GM12878 (cell line): ENCODE measurements around the gene LINC00237. TPM values are rescaled to one million over a fixed set of nuclear protein-coding genes. Genes with fewer than 3 reads are reported as not detected.

ENCODE experiments used
- ATAC-seq: fragments of 200-7000 bp; cut with Tn5 transposase; 3 replicates; pipeline ENCODE4 v1.9.1; 2020; ENCODE audit warnings: mild to moderate bottlenecking, moderate library complexity
- BruUV-seq: library from RNA; stranded (reverse); fragments of 400-500 nt; replicated peaks from 2 replicates; lab custom pipeline; 2021; lab: Mats Ljungman, UMichigan
- CTCF ChIA-PET: fragments of 300-600 bp; sonication (Branson Sonifier 250); formaldehyde crosslinking; extraction: SDS; loops from one replicate; lab custom pipeline; 2021; ENCODE audit warnings: inconsistent platforms; lab: Yijun Ruan, JAX
- POLR2A ChIA-PET: fragments of 350-600 bp; formaldehyde crosslinking; extraction: SDS; loops from one replicate; lab custom pipeline; 2021; ENCODE audit warnings: inconsistent platforms; lab: Charles Lee
- RAD21 ChIA-PET: fragments of 300-600 bp; sonication (Branson Sonifier 250); formaldehyde crosslinking; loops from one replicate; lab custom pipeline; 2023; ENCODE audit warnings: antibody characterized with exemption; ENCODE audit not compliant: unreplicated experiment; lab: Charles Lee
- SMC1A ChIA-PET: fragments of 300-600 bp; sonication (Branson Sonifier 250); formaldehyde crosslinking; loops from one replicate; lab custom pipeline; 2023; ENCODE audit not compliant: unreplicated experiment, uncharacterized antibody; lab: Charles Lee
- DNase-seq: peaks from one replicate; pipeline ENCODE4 v3.0.0-alpha.2; 2011; ENCODE audit warnings: low read depth, low spot score
- FAIRE-seq: peaks from 3 replicates; lab custom pipeline; 2011; peaks lifted over from hg19 to GRCh38; lab: Jason Lieb, UNC
- H2AFZ ChIP-seq: 2 replicates; pipeline ENCODE4 v1.6.0; 2011; ENCODE audit warnings: low read depth, low read length, control low read depth; ENCODE audit not compliant: control insufficient read depth
- H3K27ac ChIP-seq: 2 replicates; pipeline ENCODE4 v1.5.1; 2011; ENCODE audit warnings: control low read depth; ENCODE audit not compliant: control insufficient read depth, insufficient read depth
- H3K27me3 ChIP-seq, 2 experiments: replicated peaks in 1 of 2; 2 replicates each; pipeline versions ENCODE4 v1.6.0 to v1.6.1; 2011; ENCODE audit warnings: low read length in 1 of 2; ENCODE audit not compliant: control insufficient read depth in 2 of 2, insufficient read depth in 2 of 2
- H3K36me3 ChIP-seq, 2 experiments: 2 replicates each; pipeline ENCODE4 v1.5.1; 2011; ENCODE audit warnings: low read length in 1 of 2; ENCODE audit not compliant: control insufficient read depth in 2 of 2, insufficient read depth in 2 of 2
- H3K4me1 ChIP-seq: 2 replicates; pipeline ENCODE4 v1.6.1; 2011; ENCODE audit warnings: mild to moderate bottlenecking, low read length, moderate library complexity, mixed read lengths; ENCODE audit not compliant: control insufficient read depth, insufficient read depth
- H3K4me2 ChIP-seq: 2 replicates; pipeline ENCODE4 v1.6.0; 2011; ENCODE audit warnings: control low read depth; ENCODE audit not compliant: control insufficient read depth, insufficient read depth
- H3K4me3 ChIP-seq: fragments of 200-600 bp; sonication (generic); 2 replicates; pipeline ENCODE4 v1.5.1; 2016
- H3K79me2 ChIP-seq: 2 replicates; pipeline ENCODE4 v1.6.0; 2011; ENCODE audit warnings: low read length; ENCODE audit not compliant: control insufficient read depth, insufficient read depth
- H3K9ac ChIP-seq: 2 replicates; pipeline ENCODE4 v1.8.0; 2011; ENCODE audit warnings: low read length, control low read depth, mixed read lengths; ENCODE audit not compliant: control insufficient read depth, insufficient read depth
- H3K9me3 ChIP-seq: replicated peaks from 3 replicates; pipeline ENCODE4 v1.5.1; 2011; ENCODE audit warnings: mild to moderate bottlenecking, low read length; ENCODE audit not compliant: control insufficient read depth, insufficient read depth
- H4K20me1 ChIP-seq: 2 replicates; pipeline ENCODE4 v1.6.0; 2011; ENCODE audit not compliant: control insufficient read depth, insufficient read depth
- CREB1 ChIP-seq: IDR thresholded peaks from 2 replicates; pipeline ENCODE4 v1.6.1; 2012; ENCODE audit warnings: low read depth, mild to moderate bottlenecking, inconsistent platforms
- CREM ChIP-seq: IDR thresholded peaks from 2 replicates; pipeline ENCODE4 v1.6.1; 2014; ENCODE audit warnings: antibody characterized with exemption, low read depth
- HCFC1 ChIP-seq: fragments of 150-350 bp; IDR thresholded peaks from 2 replicates; pipeline ENCODE4 v1.6.1; 2014; ENCODE audit warnings: low read length
- NFYB ChIP-seq: IDR thresholded peaks from 2 replicates; pipeline ENCODE4 v1.6.1; 2011; ENCODE audit warnings: low read depth, mild to moderate bottlenecking, low read length, improper control_type of control experiment, moderate library complexity; ENCODE audit not compliant: insufficient read depth
- PAX8 ChIP-seq: fragments of 450-650 bp; IDR thresholded peaks from 2 replicates; pipeline ENCODE4 v1.6.1; 2017; ENCODE audit warnings: mild to moderate bottlenecking, moderate library complexity
- RAD51 ChIP-seq: fragments of 450-650 bp; IDR thresholded peaks from 2 replicates; pipeline ENCODE4 v1.6.1; 2016; ENCODE audit warnings: moderate library complexity, mild to moderate bottlenecking, inconsistent platforms
- SIX5 ChIP-seq: IDR thresholded peaks from 2 replicates; pipeline ENCODE4 v1.6.1; 2011; ENCODE audit warnings: mild to moderate bottlenecking, low read depth, low read length, moderate library complexity; ENCODE audit not compliant: severe bottlenecking
- SUPT20H ChIP-seq: IDR thresholded peaks from 2 replicates; pipeline ENCODE4 v1.6.1; 2011; ENCODE audit warnings: low read depth, mild to moderate bottlenecking, low read length, moderate library complexity, borderline replicate concordance; ENCODE audit not compliant: control insufficient read depth
- TCF3 ChIP-seq: IDR thresholded peaks from 2 replicates; pipeline ENCODE4 v1.6.1; 2012; ENCODE audit warnings: low read depth, mild to moderate bottlenecking, low read length, borderline replicate concordance; ENCODE audit not compliant: insufficient read depth
- YY1 ChIP-seq: IDR thresholded peaks from 2 replicates; pipeline ENCODE4 v1.6.1; 2011; ENCODE audit warnings: low read depth, mild to moderate bottlenecking, low read length
- ZBED1 ChIP-seq: IDR thresholded peaks from 2 replicates; pipeline ENCODE4 v1.6.1; 2016; ENCODE audit warnings: borderline replicate concordance
- WGBS: methylation state at CpG from one replicate; pipeline ENCODE4 v1.1.6; 2016; ENCODE audit warnings: low lambda C conversion rate; ENCODE audit not compliant: insufficient replicate concordance, insufficient coverage; ENCODE audit errors: missing lambda C conversion rate; 5-methylcytosine and 5-hydroxymethylcytosine counted together
- in situ Hi-C: fragments of 300-500 bp; cut with MboI; formaldehyde crosslinking; loops from 9 replicates; pipeline ENCODE4 v1.14.3; 2018; ENCODE audit warnings: mixed read lengths
- intact Hi-C: fragments of 100-400 bp; cut with micrococcal nuclease; formaldehyde crosslinking; loops from one replicate; pipeline ENCODE4 v1.14.2; 2022; ENCODE audit not compliant: unreplicated experiment
- polyA plus RNA-seq, 11 experiments: library from polyadenylated mRNA; depleted of rRNA in 4 of 11; unstranded in 6 of 11; stranded (reverse) in 5 of 11; fragments of >200 nt; fragmentation: Nextera tagmentation in 4 of 11; fragmentation: Illumina TruSeq in 1 of 11; extraction: Ambion mirVana in 4 of 11; extraction: Trizol in 1 of 11; gene quantifications; 1 replicate in 1 of 11; 2 replicates in 10 of 11; pipeline versions ENCODE4 v1.2.1 to v1.2.3, GENCODE V29; 2011 to 2016; ENCODE audit warnings: inconsistent platforms in 2 of 11, missing spikeins in 2 of 11, low read depth in 1 of 11
- total RNA-seq, 4 experiments: library from RNA; depleted of rRNA in 3 of 4; stranded (reverse); fragments of >200 nt in 3 of 4; fragmentation: Illumina TruSeq in 1 of 4; extraction: Trizol in 1 of 4; gene quantifications; 2 replicates each; pipeline versions ENCODE4 v1.2.1 to v1.2.3, GENCODE V29; 2013 to 2021
- TF ChIP-seq, protein P1 (sequence below): IDR thresholded peaks from 2 replicates; pipeline ENCODE4 v1.6.1; 2011; ENCODE audit warnings: low read depth, mild to moderate bottlenecking, low read length, moderate library complexity, borderline replicate concordance; ENCODE audit errors: extremely low read depth
- TF ChIP-seq, protein P2 (sequence below): IDR thresholded peaks from 2 replicates; pipeline ENCODE4 v1.6.1; 2011; ENCODE audit warnings: borderline replicate concordance, low read depth, mild to moderate bottlenecking, moderate library complexity, mixed read lengths, low read length; ENCODE audit not compliant: insufficient read depth; ENCODE audit errors: extremely low read length
- TF ChIP-seq, protein P3 (sequence below): IDR thresholded peaks from 2 replicates; pipeline ENCODE4 v1.6.1; 2011; ENCODE audit warnings: low read depth, low read length, improper control_type of control experiment, borderline replicate concordance
- TF ChIP-seq, protein P4 (sequence below): fragments of 450-650 bp; formaldehyde crosslinking; IDR thresholded peaks from 2 replicates; pipeline ENCODE4 v1.5.0; 2022; ENCODE audit warnings: mild to moderate bottlenecking, missing genetic modification characterization

Gene LINC00237
- total and polyA plus RNA-seq, 10 of the 15 experiments (the other 5 are each of a cell fraction or from before 2014, with no cell fraction given) = not detected

DNA sequence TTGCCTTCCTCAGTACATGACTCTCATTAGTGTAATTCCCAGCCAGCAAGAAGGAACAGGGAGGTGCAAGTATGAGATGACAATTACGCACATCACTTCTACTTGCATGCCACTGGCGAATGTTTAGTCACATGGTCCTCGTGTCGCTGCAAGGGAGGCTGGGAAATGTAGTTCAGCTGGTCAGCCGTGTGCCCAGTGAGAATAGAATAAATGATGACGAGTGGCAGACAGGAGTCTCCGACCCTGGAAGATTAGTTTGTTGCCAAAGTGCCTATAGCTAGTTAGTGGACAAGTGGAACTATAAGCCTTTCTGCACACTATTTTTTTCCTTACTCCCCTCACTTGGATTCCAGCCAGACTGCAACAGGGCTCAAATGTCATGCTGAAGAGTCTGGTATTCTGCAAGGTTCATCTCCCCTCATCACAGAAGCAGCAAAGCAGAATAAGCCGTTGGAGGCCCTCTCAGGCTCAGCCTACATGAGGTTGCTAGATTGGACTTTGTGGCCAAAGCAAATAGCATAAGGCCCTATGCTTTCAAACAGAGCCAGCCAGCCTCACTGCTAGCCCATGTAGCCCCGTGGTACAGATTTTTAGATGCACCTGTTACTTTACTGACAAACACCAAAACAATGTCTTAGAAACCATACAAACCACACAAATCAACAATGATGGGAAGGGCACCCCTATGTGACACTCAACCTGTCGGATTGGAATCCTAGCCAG, 9.7 kb downstream of the LINC00237 start:
- BruUV-seq = no TSS peak
- H3K36me3 ChIP-seq = no peaks in the 10 kb centered on the region
- in situ Hi-C loops (no loop called here), intact Hi-C loops (no loop called here)
- no peaks in the 10 kb centered on the region for H4K20me1 ChIP-seq
- RAD21 ChIA-PET = no interaction called here
- FAIRE-seq = no peak
- WGBS = 6% methylated on average over 10 of the region's 10 CpGs
- no peaks in the 10 kb centered on the region for H3K79me2 ChIP-seq
- CTCF ChIA-PET = interaction anchor here (0.8 kb wide), 1 partner anchor 140 kb away, joined by 4 read pairs; no protein-coding TSS in a partner anchor
- H3K4me1 ChIP-seq = peaks cover 10% of the 10 kb centered on the region
- H3K9ac ChIP-seq = no peak overlapping the region
- peaks cover 9 to 21% of the 10 kb centered on the region in 2 experiments for H3K27me3 ChIP-seq
- ATAC-seq = peak; percentile 74
- H2AFZ ChIP-seq = no peak overlapping the region
- H3K27ac ChIP-seq = no peak overlapping the region
- no peak overlapping the region for H3K4me2 ChIP-seq
- DNase-seq = peak; percentile 17
- SMC1A ChIA-PET = no interaction called here
- no peaks in the 10 kb centered on the region for H3K9me3 ChIP-seq
- no peak overlapping the region for H3K4me3 ChIP-seq
- POLR2A ChIA-PET = no interaction called here
- TF ChIP-seq, protein P1, sequence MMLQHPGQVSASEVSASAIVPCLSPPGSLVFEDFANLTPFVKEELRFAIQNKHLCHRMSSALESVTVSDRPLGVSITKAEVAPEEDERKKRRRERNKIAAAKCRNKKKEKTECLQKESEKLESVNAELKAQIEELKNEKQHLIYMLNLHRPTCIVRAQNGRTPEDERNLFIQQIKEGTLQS = peak; percentile 54; the same call in 1 of the 2 replicates
- no peak for TF ChIP-seq PAX8
- TF ChIP-seq RAD51 = peak; percentile 33; the same call in 1 of the 2 replicates
- 0 out of 2 replicates have a peak, but pooled peaks have one; percentile 14 for TF ChIP-seq NFYB
- TF ChIP-seq HCFC1 = peak; percentile 70
- TF ChIP-seq, protein P2, sequence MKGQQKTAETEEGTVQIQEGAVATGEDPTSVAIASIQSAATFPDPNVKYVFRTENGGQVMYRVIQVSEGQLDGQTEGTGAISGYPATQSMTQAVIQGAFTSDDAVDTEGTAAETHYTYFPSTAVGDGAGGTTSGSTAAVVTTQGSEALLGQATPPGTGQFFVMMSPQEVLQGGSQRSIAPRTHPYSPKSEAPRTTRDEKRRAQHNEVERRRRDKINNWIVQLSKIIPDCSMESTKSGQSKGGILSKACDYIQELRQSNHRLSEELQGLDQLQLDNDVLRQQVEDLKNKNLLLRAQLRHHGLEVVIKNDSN = peak; percentile 76
- no peak for TF ChIP-seq SUPT20H
- TF ChIP-seq YY1 = 0 out of 2 replicates have a peak, but pooled peaks have one; percentile 14
- TF ChIP-seq ZBED1 = no peak
- TF ChIP-seq TCF3 = no peak
- peak; percentile 77 for TF ChIP-seq CREB1
- peak; percentile 77 for TF ChIP-seq SIX5
- TF ChIP-seq, protein P3, sequence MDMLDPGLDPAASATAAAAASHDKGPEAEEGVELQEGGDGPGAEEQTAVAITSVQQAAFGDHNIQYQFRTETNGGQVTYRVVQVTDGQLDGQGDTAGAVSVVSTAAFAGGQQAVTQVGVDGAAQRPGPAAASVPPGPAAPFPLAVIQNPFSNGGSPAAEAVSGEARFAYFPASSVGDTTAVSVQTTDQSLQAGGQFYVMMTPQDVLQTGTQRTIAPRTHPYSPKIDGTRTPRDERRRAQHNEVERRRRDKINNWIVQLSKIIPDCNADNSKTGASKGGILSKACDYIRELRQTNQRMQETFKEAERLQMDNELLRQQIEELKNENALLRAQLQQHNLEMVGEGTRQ = peak; percentile 36; the same call in 1 of the 2 replicates
- TF ChIP-seq CREM = peak; percentile 60; the same call in 1 of the 2 replicates
- TF ChIP-seq, protein P4, sequence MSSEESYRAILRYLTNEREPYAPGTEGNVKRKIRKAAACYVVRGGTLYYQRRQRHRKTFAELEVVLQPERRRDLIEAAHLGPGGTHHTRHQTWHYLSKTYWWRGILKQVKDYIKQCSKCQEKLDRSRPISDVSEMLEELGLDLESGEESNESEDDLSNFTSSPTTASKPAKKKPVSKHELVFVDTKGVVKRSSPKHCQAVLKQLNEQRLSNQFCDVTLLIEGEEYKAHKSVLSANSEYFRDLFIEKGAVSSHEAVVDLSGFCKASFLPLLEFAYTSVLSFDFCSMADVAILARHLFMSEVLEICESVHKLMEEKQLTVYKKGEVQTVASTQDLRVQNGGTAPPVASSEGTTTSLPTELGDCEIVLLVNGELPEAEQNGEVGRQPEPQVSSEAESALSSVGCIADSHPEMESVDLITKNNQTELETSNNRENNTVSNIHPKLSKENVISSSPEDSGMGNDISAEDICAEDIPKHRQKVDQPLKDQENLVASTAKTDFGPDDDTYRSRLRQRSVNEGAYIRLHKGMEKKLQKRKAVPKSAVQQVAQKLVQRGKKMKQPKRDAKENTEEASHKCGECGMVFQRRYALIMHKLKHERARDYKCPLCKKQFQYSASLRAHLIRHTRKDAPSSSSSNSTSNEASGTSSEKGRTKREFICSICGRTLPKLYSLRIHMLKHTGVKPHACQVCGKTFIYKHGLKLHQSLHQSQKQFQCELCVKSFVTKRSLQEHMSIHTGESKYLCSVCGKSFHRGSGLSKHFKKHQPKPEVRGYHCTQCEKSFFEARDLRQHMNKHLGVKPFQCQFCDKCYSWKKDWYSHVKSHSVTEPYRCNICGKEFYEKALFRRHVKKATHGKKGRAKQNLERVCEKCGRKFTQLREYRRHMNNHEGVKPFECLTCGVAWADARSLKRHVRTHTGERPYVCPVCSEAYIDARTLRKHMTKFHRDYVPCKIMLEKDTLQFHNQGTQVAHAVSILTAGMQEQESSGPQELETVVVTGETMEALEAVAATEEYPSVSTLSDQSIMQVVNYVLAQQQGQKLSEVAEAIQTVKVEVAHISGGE = no peak
